DOHH2 (cell line): Measurements from ENCODE around the gene VANGL2.

ENCODE experiments used
- H3F3A ChIP-seq: fragments of 200-600 bp; sonication (generic), shearing (Covaris generic); 2 replicates; pipeline ENCODE4 v1.6.0; 2016; ENCODE audit warnings: antibody characterized with exemption, mild to moderate bottlenecking; ENCODE audit not compliant: control insufficient read depth, insufficient read depth
- H3K27ac ChIP-seq: fragments of 200-600 bp; sonication (generic); 2 replicates; pipeline ENCODE4 v1.5.1; 2014; ENCODE audit warnings: low read depth, mild to moderate bottlenecking, low read length, moderate library complexity
- H3K27me3 ChIP-seq: fragments of 200-600 bp; sonication (generic); 2 replicates; pipeline ENCODE4 v1.6.1; 2014; ENCODE audit warnings: mild to moderate bottlenecking, low read length, mixed read lengths; ENCODE audit not compliant: control insufficient read depth
- H3K36me3 ChIP-seq: fragments of 200-600 bp; sonication (generic); 2 replicates; pipeline ENCODE4 v1.6.1; 2014; ENCODE audit warnings: mild to moderate bottlenecking, low read length, moderate library complexity, mixed read lengths; ENCODE audit not compliant: control insufficient read depth
- H3K4me1 ChIP-seq: fragments of 200-600 bp; sonication (generic); 2 replicates; pipeline ENCODE4 v1.6.1; 2014; ENCODE audit warnings: mild to moderate bottlenecking, low read length, mixed read lengths; ENCODE audit not compliant: control insufficient read depth
- H3K4me2 ChIP-seq: fragments of 200-600 bp; sonication (generic); 2 replicates; pipeline ENCODE4 v1.6.0; 2014; ENCODE audit warnings: mild to moderate bottlenecking, low read length, moderate library complexity
- H3K4me3 ChIP-seq: fragments of 200-600 bp; sonication (generic); 2 replicates; pipeline ENCODE4 v1.5.1; 2014; ENCODE audit warnings: mild to moderate bottlenecking, low read length, mixed read lengths
- H3K79me2 ChIP-seq: fragments of 200-600 bp; sonication (generic); 2 replicates; pipeline ENCODE4 v1.6.1; 2014; ENCODE audit warnings: mild to moderate bottlenecking, low read length, mixed read lengths; ENCODE audit not compliant: control insufficient read depth
- H3K9me2 ChIP-seq: fragments of 200-600 bp; sonication (generic); replicated peaks from 2 replicates; pipeline ENCODE4 v1.6.1; 2014; ENCODE audit warnings: mild to moderate bottlenecking, low read length, mixed read lengths; ENCODE audit not compliant: control insufficient read depth
- H3K9me3 ChIP-seq: fragments of 200-600 bp; sonication (generic); 2 replicates; pipeline ENCODE4 v1.6.1; 2014; ENCODE audit warnings: antibody characterized with exemption, low read length, mixed read lengths; ENCODE audit not compliant: control insufficient read depth, insufficient read depth
- H4K20me1 ChIP-seq: fragments of 200-600 bp; sonication (generic); 2 replicates; pipeline ENCODE4 v1.6.0; 2014; ENCODE audit warnings: low read depth, mild to moderate bottlenecking, antibody characterized with exemption, low read length, moderate library complexity; ENCODE audit not compliant: control insufficient read depth, insufficient read depth
- CTCF ChIP-seq: fragments of 200-600 bp; sonication (generic); IDR thresholded peaks from one replicate; pipeline ENCODE4 v1.5.1; 2014; ENCODE audit warnings: antibody characterized with exemption, mild to moderate bottlenecking, low read depth, low read length; ENCODE audit not compliant: poor library complexity, severe bottlenecking
- EZH2phosphoT487 ChIP-seq: fragments of 200-600 bp; sonication (generic); IDR thresholded peaks from 2 replicates; pipeline ENCODE4 v1.6.1; 2017; ENCODE audit warnings: borderline replicate concordance, mild to moderate bottlenecking, antibody characterized with exemption, low read length, moderate library complexity, mixed read lengths

Gene VANGL2

GRCh38 chr1:160466961-160467360 lies 66.6 kb downstream of the VANGL2 start:
- Histone ChIP-seq H3K36me3 (no peaks in the 10 kb centered on the region), H3K4me3 (peak overlapping the region; percentile 50), H3K9me3 (no peaks in the 10 kb centered on the region), H3F3A (peaks cover 32% of the 10 kb centered on the region), H3K27ac (peak overlapping the region; percentile 79), H3K4me1 (peaks cover 87% of the 10 kb centered on the region), H3K79me2 (no peaks in the 10 kb centered on the region), H3K9me2 (no peaks in the 10 kb centered on the region), H4K20me1 (no peaks in the 10 kb centered on the region), H3K4me2 (peak overlapping the region; percentile 64), H3K27me3 (no peaks in the 10 kb centered on the region)
- TF ChIP-seq EZH2phosphoT487 (no peak), CTCF (no peak)

- H3K27ac ChIP-seq = peak overlapping the region; percentile 79; the same call in 1 of the 2 replicates
- no peaks in the 10 kb centered on the region for H3K36me3 ChIP-seq
- peak overlapping the region; percentile 64; the same call in 1 of the 2 replicates for H3K4me2 ChIP-seq
- TF ChIP-seq CTCF (no peak), EZH2phosphoT487 (no peak)
- no peak overlapping the region for H3K4me3 ChIP-seq
- no peaks in the 10 kb centered on the region for H3K9me3 ChIP-seq
- no peaks in the 10 kb centered on the region for H3K79me2 ChIP-seq
- no peaks in the 10 kb centered on the region for H4K20me1 ChIP-seq
- no peaks in the 10 kb centered on the region for H3K9me2 ChIP-seq
- peaks cover 32% of the 10 kb centered on the region for H3F3A ChIP-seq
- H3K27me3 ChIP-seq = no peaks in the 10 kb centered on the region
- H3K4me1 ChIP-seq = peaks cover 83% of the 10 kb centered on the region
These were observed 67.2 kb downstream of the VANGL2 start for GRCh38 chr1:160467576-160467975.

- H3K9me2 ChIP-seq = no peaks in the 10 kb centered on the region
- H3F3A ChIP-seq = peaks cover 30% of the 10 kb centered on the region
- H3K36me3 ChIP-seq = no peaks in the 10 kb centered on the region
- H3K9me3 ChIP-seq = no peaks in the 10 kb centered on the region
- H4K20me1 ChIP-seq = no peaks in the 10 kb centered on the region
- H3K4me1 ChIP-seq = peaks cover 66% of the 10 kb centered on the region
- no peak overlapping the region for H3K4me3 ChIP-seq
- TF ChIP-seq EZH2phosphoT487 (no peak), CTCF (no peak)
- H3K4me2 ChIP-seq = peak overlapping the region; percentile 23
- H3K27ac ChIP-seq = no peak overlapping the region
- H3K27me3 ChIP-seq = no peaks in the 10 kb centered on the region
- no peaks in the 10 kb centered on the region for H3K79me2 ChIP-seq
These were observed 70.9 kb downstream of the VANGL2 start for GRCh38 chr1:160471253-160471652.

- peaks cover 57% of the 10 kb centered on the region for H3K4me1 ChIP-seq
- no peaks in the 10 kb centered on the region for H4K20me1 ChIP-seq
- H3K9me2 ChIP-seq = no peaks in the 10 kb centered on the region
- no peaks in the 10 kb centered on the region for H3K36me3 ChIP-seq
- TF ChIP-seq CTCF = no peak
- no peak overlapping the region for H3K4me3 ChIP-seq
- H3K4me2 ChIP-seq = no peak overlapping the region
- H3F3A ChIP-seq = peaks cover 21% of the 10 kb centered on the region
- H3K9me3 ChIP-seq = no peaks in the 10 kb centered on the region
- no peaks in the 10 kb centered on the region for H3K27me3 ChIP-seq
- H3K79me2 ChIP-seq = no peaks in the 10 kb centered on the region
- no peak overlapping the region for H3K27ac ChIP-seq
These were observed 71.7 kb downstream of the VANGL2 start for GRCh38 chr1:160472112-160472511.
